ENCODE results near the gene THOC6.
A peak's percentile ranks its signal among the peaks of the same experiment; 100 is the strongest.

Gene THOC6

GRCh38 chr16:2981177-2981898 is 42.5 kb upstream of the THOC6 start:
- peak overlapping the region; percentile 71 for H3K27ac ChIP-seq (ENCODE audit: poor library complexity, severe bottlenecking)
- H3K4me3 ChIP-seq (ENCODE audit: severe bottlenecking): no peak overlapping the region
- ATAC-seq (ENCODE audit: low read depth) (no peak), DNase-seq (ENCODE audit: low spot score) (no peak)
- no peaks in the 10 kb centered on the region for H3K27me3 ChIP-seq (ENCODE audit: insufficient read depth, poor library complexity, severe bottlenecking)
- H3K4me1 ChIP-seq (ENCODE audit: insufficient read depth, poor library complexity, severe bottlenecking): peaks cover 11% of the 10 kb centered on the region
- H3K36me3 ChIP-seq (ENCODE audit: low read depth): peaks cover 26% of the 10 kb centered on the region
- H3K9me3 ChIP-seq (ENCODE audit: severe bottlenecking): no peaks in the 10 kb centered on the region
- no peak for TF ChIP-seq CTCF (IDR thresholded peaks at IDR 0.05; ENCODE audit: poor library complexity, severe bottlenecking)

GRCh38 chr16:2981899-2982250 is 42.0 kb upstream of the THOC6 start:
- H3K27me3 ChIP-seq (ENCODE audit: insufficient read depth, poor library complexity, severe bottlenecking): no peaks in the 10 kb centered on the region
- no peaks in the 10 kb centered on the region for H3K9me3 ChIP-seq (ENCODE audit: severe bottlenecking)
- H3K4me1 ChIP-seq (ENCODE audit: insufficient read depth, poor library complexity, severe bottlenecking): peaks cover 11% of the 10 kb centered on the region
- H3K36me3 ChIP-seq (ENCODE audit: low read depth): peaks cover 22% of the 10 kb centered on the region
- no peak overlapping the region for H3K4me3 ChIP-seq (ENCODE audit: severe bottlenecking)
- ATAC-seq (ENCODE audit: low read depth): no peak
- peak overlapping the region; percentile 71 for H3K27ac ChIP-seq (ENCODE audit: poor library complexity, severe bottlenecking)
- no peak for DNase-seq (ENCODE audit: low spot score)
- TF ChIP-seq CTCF (IDR thresholded peaks at IDR 0.05; ENCODE audit: poor library complexity, severe bottlenecking): no peak

- Histone ChIP-seq H3K4me1 (ENCODE audit: insufficient read depth, poor library complexity, severe bottlenecking) (peaks cover 11% of the 10 kb centered on the region), H3K36me3 (ENCODE audit: low read depth) (peaks cover 17% of the 10 kb centered on the region), H3K27me3 (ENCODE audit: insufficient read depth, poor library complexity, severe bottlenecking) (no peaks in the 10 kb centered on the region), H3K9me3 (ENCODE audit: severe bottlenecking) (no peaks in the 10 kb centered on the region), H3K27ac (ENCODE audit: poor library complexity, severe bottlenecking) (peak overlapping the region; percentile 71), H3K4me3 (ENCODE audit: severe bottlenecking) (no peak overlapping the region)
- no peak for DNase-seq (ENCODE audit: low spot score)
- TF ChIP-seq CTCF (IDR thresholded peaks at IDR 0.05; ENCODE audit: poor library complexity, severe bottlenecking): no peak
- ATAC-seq (ENCODE audit: low read depth): no peak
Measured at GRCh38 chr16:2982402-2982801, 41.4 kb upstream of the THOC6 start.

- peak overlapping the region; percentile 71 for H3K27ac ChIP-seq (ENCODE audit: poor library complexity, severe bottlenecking)
- ATAC-seq (ENCODE audit: low read depth): peak; percentile 59
- H3K27me3 ChIP-seq (ENCODE audit: insufficient read depth, poor library complexity, severe bottlenecking): no peaks in the 10 kb centered on the region
- no peaks in the 10 kb centered on the region for H3K9me3 ChIP-seq (ENCODE audit: severe bottlenecking)
- H3K36me3 ChIP-seq (ENCODE audit: low read depth): peaks cover 4% of the 10 kb centered on the region
- H3K4me3 ChIP-seq (ENCODE audit: severe bottlenecking): peak overlapping the region; percentile 19
- TF ChIP-seq CTCF (IDR thresholded peaks at IDR 0.05; ENCODE audit: poor library complexity, severe bottlenecking): peak; percentile 95
- peaks cover 8% of the 10 kb centered on the region for H3K4me1 ChIP-seq (ENCODE audit: insufficient read depth, poor library complexity, severe bottlenecking)
- no peak for DNase-seq (ENCODE audit: low spot score)
Measured at GRCh38 chr16:2983706-2984136, 40.1 kb upstream of the THOC6 start.

- Histone ChIP-seq H3K4me1 (ENCODE audit: insufficient read depth, poor library complexity, severe bottlenecking) (peaks cover 7% of the 10 kb centered on the region), H3K9me3 (ENCODE audit: severe bottlenecking) (no peaks in the 10 kb centered on the region), H3K27me3 (ENCODE audit: insufficient read depth, poor library complexity, severe bottlenecking) (no peaks in the 10 kb centered on the region), H3K27ac (ENCODE audit: poor library complexity, severe bottlenecking) (no peak overlapping the region), H3K4me3 (ENCODE audit: severe bottlenecking) (no peak overlapping the region), H3K36me3 (ENCODE audit: low read depth) (no peaks in the 10 kb centered on the region)
- DNase-seq (ENCODE audit: low spot score) (no peak), ATAC-seq (ENCODE audit: low read depth) (no peak)
- no peak for TF ChIP-seq CTCF (IDR thresholded peaks at IDR 0.05; ENCODE audit: poor library complexity, severe bottlenecking)
Measured at GRCh38 chr16:2985462-2985861, 38.4 kb upstream of the THOC6 start.
